Endothelial cell (in vitro differentiated cells): ENCODE measurements around the gene TMEM38A. TPM values are rescaled to one million over a fixed set of nuclear protein-coding genes. Genes with fewer than 3 reads are reported as not detected.
"Not testable (repeated sequence)": the region's sequence is repeated elsewhere in the genome, so short reads cannot be mapped to it uniquely, and the experiment has no call there.

ENCODE experiments used
- DNase-seq: peaks from one replicate; pipeline ENCODE4 v3.0.0; 2021; ENCODE audit warnings: low spot score
- H3K27ac Mint-ChIP-seq: one replicate; pipeline ENCODE4 v1.8.0; 2021; ENCODE audit warnings: mixed read lengths, inconsistent platforms; ENCODE audit not compliant: unreplicated experiment
- H3K27me3 Mint-ChIP-seq: one replicate; pipeline ENCODE4 v1.8.0; 2021; ENCODE audit warnings: mild to moderate bottlenecking, moderate library complexity, mixed read lengths, inconsistent platforms; ENCODE audit not compliant: unreplicated experiment
- H3K36me3 Mint-ChIP-seq: one replicate; pipeline ENCODE4 v1.8.0; 2021; ENCODE audit warnings: mild to moderate bottlenecking, low read depth, mixed read lengths, inconsistent platforms; ENCODE audit not compliant: unreplicated experiment
- H3K4me1 Mint-ChIP-seq: one replicate; pipeline ENCODE4 v1.8.0; 2021; ENCODE audit warnings: mild to moderate bottlenecking, mixed read lengths, inconsistent platforms; ENCODE audit not compliant: unreplicated experiment
- H3K4me3 Mint-ChIP-seq: one replicate; pipeline ENCODE4 v1.8.0; 2021; ENCODE audit warnings: mild to moderate bottlenecking, mixed read lengths, inconsistent platforms; ENCODE audit not compliant: unreplicated experiment
- H3K9me3 Mint-ChIP-seq: one replicate; pipeline ENCODE4 v1.8.0; 2021; ENCODE audit warnings: mixed read lengths, inconsistent platforms; ENCODE audit not compliant: unreplicated experiment
- total RNA-seq: library from RNA; stranded (reverse); fragmentation: NEBNext Ultra II Directional; extraction: Animal tissue kit (Norgen Biotek cat#: 25700); gene quantifications from one replicate; pipeline ENCODE4 v1.2.1, GENCODE V29; 2021; ENCODE audit not compliant: unreplicated experiment
- TF ChIP-seq, protein P1 (sequence below): fragments of 200-600 bp; sonication (generic); IDR thresholded peaks from one replicate; pipeline ENCODE4 v1.5.0; 2021; ENCODE audit warnings: antibody characterized with exemption; ENCODE audit not compliant: unreplicated experiment

Gene TMEM38A
- total RNA-seq, 1 donor from 2014 or later = 0.36 TPM

DNA sequence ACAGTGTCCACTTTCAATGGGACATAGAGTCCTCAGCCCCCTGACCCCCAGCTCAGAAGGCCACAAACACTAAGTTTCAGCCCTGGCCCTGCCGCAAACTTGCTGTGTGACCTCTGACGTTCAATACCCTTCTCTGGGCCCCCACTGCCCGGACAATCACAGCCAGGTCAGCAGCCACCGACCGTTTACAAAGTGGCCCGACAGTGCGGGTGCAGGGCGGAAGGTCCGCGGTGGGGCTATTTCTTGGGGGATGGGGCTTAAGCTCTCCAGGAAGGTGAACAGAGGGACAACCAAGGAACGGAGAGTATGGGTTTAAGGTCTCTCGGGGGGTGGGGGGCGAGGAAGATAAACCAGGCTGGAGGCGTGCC is 1.5 kb upstream of the TMEM38A start:
- Mint-ChIP-seq H3K27ac (peak overlapping the region; percentile 99), H3K4me1 (peaks cover 14% of the 10 kb centered on the region), H3K27me3 (peaks cover 8% of the 10 kb centered on the region), H3K9me3 (no peaks in the 10 kb centered on the region), H3K4me3 (peak overlapping the region; percentile 98), H3K36me3 (peaks cover 23% of the 10 kb centered on the region)
- TF ChIP-seq, protein P1, sequence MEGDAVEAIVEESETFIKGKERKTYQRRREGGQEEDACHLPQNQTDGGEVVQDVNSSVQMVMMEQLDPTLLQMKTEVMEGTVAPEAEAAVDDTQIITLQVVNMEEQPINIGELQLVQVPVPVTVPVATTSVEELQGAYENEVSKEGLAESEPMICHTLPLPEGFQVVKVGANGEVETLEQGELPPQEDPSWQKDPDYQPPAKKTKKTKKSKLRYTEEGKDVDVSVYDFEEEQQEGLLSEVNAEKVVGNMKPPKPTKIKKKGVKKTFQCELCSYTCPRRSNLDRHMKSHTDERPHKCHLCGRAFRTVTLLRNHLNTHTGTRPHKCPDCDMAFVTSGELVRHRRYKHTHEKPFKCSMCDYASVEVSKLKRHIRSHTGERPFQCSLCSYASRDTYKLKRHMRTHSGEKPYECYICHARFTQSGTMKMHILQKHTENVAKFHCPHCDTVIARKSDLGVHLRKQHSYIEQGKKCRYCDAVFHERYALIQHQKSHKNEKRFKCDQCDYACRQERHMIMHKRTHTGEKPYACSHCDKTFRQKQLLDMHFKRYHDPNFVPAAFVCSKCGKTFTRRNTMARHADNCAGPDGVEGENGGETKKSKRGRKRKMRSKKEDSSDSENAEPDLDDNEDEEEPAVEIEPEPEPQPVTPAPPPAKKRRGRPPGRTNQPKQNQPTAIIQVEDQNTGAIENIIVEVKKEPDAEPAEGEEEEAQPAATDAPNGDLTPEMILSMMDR = no peak
- no peak for DNase-seq

DNA sequence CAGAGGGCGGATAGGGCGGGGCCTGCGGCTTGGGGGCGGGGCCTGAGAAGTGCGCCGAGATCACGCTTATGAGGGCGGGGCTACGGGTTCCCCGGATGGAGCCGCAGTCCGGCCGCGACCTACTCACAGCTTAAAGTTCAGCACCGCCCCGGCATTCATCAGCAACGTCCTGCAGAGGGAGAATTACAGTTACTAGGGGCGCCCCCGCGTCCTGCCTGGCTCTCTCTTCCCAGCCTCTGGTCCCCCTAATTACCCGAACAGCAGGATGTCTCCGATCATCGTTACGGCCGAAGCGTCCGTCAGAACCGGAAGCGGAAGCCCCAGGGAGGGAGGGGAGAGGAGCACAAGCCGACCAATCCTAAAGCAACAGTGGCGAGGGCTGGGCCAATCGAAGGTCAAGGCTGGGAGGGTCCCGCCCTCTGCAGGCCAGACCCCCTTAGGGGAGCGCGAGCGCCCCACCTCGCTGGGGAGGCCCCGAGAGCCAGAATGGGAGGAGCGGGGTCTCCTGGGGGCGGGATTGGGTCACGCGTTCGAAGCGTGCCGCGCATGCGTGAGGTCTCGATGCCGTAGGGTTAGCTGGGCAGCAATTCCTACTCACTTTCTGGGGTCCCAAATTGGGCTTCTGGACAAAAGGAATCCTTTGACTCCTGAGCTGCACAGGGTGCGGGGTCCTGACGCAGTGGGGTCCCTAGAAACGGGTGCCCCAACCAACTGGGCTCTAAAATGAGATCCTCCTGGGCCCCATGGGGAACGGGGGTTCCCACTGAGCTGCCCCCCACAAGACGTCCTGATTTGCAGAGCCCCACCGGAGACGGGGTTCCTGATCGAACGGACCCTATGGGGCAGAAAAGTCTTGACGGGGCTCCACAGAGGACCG is 869 bp upstream of the TMEM38A start, which contains the start of gene SMIM7:
Gene SMIM7, minus strand, starts transcription at position 313 of the 877 bp plus-strand sequence. Its CDS starts 34 bp downstream, at position 279.
- peak; percentile 98 for DNase-seq
- Mint-ChIP-seq H3K27me3 (peaks cover 8% of the 10 kb centered on the region), H3K4me3 (peak within 1 kb of the TSS; percentile 98), H3K36me3 (peaks cover 23% of the 10 kb centered on the region), H3K4me1 (peaks cover 14% of the 10 kb centered on the region), H3K9me3 (no peaks in the 10 kb centered on the region), H3K27ac (peak within 1 kb of the TSS; percentile 99)
- TF ChIP-seq, protein P1 = no peak

DNA sequence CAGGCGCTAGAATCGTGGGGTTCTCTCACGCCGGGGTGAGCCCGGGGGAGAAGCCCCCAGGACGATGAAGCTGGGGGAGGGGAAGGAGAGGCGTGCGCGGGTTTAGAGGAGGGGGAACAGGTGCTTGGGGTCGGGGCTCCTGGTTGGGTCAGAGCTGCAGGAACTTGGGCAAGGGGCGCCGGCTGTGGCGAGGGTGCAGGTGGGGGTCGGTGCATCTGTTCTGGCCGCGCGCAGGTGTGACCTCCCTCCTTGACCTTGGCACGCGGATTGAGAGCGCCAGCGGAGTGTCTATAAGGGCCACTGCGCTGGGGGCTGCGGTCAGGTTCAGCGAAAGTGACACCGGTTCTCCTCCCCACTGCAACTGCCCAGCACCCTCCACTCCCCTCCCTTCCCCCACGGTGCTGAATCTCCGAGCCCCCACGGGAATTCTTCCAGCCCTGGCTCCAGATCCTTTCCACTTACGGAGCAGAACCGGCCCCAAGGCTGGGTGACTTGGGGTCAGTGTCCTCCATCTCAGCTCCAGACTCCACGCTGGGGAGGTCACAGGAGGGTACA is 618 bp downstream of the TMEM38A start:
- Mint-ChIP-seq H3K9me3 (no peaks in the 10 kb centered on the region), H3K27me3 (peaks cover 8% of the 10 kb centered on the region), H3K4me3 (peak overlapping the region; percentile 85), H3K36me3 (peaks cover 18% of the 10 kb centered on the region), H3K27ac (no peak overlapping the region), H3K4me1 (peaks cover 14% of the 10 kb centered on the region)
- TF ChIP-seq, protein P1 = no peak
- DNase-seq = no peak

DNA sequence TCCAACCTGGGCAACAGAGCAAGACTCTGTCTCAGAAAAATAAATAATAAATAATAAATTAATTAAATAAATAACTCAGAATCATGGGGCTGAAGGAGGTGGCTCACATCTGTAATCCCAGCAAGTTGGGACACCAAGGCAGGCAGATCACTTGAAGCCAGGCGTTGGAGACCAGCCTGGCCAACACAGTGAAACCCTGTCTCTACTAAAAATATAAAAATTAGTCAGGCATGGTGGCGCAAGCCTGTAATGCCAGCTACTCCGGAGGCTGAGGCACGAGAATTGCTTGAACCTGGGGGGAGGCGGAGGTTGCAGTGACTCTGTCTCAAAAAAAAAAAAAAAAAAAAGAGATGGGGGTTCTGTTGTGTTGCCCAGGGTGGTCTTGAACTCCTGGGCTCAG is 7.2 kb downstream of the TMEM38A start:
- Mint-ChIP-seq H3K4me1 (peaks cover 7% of the 10 kb centered on the region), H3K27me3 (peaks cover under 1% of the 10 kb centered on the region), H3K9me3 (no peaks in the 10 kb centered on the region), H3K36me3 (no peaks in the 10 kb centered on the region), H3K4me3 (no peak overlapping the region), H3K27ac (no peak overlapping the region)
- no peak for DNase-seq
- TF ChIP-seq, protein P1 = no peak

DNA sequence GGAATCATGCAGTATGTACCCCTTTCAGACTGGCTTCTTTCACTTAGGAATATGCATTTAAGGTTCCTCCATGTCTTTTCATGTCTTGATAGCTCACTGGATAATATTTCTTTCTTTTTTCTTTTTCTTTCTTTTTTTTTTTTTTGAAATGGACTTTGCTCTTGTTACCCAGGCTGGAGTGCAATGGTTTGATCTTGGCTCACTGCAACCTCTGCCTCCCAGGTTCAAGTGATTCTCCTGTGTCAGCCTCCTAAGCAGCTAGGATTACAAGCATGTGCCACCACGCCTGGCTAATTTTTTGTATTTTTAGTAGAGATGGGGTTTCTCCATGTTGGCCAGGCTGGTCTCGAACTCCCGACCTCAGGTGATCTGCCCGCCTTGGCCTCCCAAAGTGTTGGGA is 7.8 kb downstream of the TMEM38A start:
- not testable (repeated sequence) for H3K27ac Mint-ChIP-seq, H3K4me1 Mint-ChIP-seq, DNase-seq, H3K9me3 Mint-ChIP-seq, H3K4me3 Mint-ChIP-seq, H3K36me3 Mint-ChIP-seq, H3K27me3 Mint-ChIP-seq
